Measurements from ENCODE around the gene ITGB3BP.
A peak's percentile ranks its signal among the peaks of the same experiment; 100 is the strongest.
"Not testable (repeated sequence)": the region's sequence is repeated elsewhere in the genome, so short reads cannot be mapped to it uniquely, and the experiment has no call there.

Gene ITGB3BP, protein sequence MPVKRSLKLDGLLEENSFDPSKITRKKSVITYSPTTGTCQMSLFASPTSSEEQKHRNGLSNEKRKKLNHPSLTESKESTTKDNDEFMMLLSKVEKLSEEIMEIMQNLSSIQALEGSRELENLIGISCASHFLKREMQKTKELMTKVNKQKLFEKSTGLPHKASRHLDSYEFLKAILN

DNA sequence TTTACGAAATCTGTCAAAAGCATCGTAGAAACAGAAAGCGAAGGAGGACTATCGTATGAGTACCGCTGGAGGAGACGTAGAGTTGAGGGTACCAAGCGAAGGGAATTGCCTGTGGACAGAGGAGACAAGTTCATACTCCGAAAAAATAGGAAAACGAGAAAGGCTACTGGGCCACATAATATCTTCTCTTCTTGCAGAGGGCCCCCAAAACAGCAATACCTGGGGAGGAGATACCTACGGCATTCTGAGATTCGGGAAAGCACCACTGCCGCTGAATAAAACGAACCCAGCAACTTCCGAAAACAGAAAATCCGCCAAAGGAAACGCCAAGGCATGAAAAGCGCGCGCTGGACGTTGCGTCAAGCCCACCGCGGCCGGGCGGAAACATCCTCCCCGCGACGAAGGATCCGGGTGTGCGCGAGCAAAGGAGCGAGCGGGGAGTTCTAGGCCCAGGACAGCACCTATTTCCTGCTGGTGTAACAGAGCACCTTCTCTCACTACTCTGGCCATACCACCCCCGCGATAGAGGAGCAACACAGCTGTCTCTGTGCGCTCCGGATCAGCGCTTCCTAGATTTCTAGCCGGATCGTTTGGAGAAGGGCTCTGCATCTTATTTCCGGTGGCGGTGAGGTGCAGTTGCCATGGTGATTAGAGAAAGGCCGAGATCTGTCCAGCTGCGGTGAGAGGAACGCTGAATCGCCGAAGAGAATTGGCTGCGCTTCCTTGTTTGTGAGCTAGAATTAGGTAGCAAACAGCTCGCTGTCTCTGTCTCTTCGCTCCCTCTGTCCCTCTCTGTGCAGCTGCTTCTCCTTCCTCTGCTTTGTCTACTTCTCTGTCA, at the start of gene ITGB3BP, which contains the start of gene EFCAB7:
Gene ITGB3BP (minus strand): TSS at position 335 of the 838 bp plus-strand sequence. CDS start 92 bp downstream, at position 243.
Gene EFCAB7 (plus strand): TSS at position 635 of the 838 bp plus-strand sequence. CDS start 2,048 bp downstream, outside the sequence.
- peak; percentile 91 for DNase-seq

DNA sequence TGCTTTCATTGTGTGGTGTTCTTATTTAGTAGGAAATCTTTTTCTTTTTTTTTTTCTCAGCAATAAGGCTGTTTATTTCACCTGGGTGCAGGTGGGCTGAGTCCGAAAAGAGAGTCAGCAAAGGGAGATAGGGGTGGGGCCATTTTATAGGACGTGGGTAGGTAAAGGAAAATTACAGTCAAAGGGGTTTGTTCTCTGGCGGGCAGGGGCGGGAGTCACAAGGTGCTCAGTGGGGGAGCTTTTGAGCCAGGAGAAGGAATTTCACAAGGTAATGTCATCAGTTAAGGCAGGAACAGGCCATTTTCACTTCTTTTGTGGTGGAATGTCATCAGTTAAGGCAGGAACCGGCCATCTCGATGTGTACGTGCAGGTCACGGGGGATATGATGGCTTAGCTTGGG, 49.7 kb upstream of the ITGB3BP start:
- DNase-seq, result not testable (repeated sequence)

DNA sequence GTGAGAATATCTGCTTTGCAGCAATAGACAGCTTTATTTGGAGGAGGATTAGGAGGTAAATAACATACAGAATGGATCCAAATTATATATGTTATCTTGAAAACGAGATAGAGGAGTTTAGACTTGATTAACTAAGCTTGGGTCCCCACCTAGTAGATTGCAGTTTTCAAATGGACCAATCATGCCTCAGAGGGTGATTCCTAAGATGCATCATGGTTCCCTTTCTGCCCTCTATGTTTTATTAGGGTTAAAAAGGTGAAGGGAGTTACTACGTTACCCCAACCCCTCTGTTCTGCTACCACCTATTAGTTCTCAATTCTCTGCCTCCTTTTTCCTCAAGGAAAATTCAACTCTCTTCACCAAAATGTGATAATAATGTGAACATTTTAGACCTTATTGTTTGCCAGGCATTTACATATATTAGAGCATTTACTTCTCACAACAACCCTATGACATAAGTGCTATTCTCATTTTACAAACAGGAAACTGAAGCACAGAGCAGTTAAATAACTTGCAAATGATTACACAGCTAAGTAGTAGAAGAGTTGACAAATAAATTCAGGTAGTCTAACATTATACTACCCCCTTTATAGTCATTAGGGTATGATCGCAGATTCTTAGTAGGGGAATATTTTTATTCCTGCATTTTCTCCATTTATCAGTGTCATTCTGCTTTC, 46.8 kb upstream of the ITGB3BP start:
- DNase-seq, result no peak

DNA sequence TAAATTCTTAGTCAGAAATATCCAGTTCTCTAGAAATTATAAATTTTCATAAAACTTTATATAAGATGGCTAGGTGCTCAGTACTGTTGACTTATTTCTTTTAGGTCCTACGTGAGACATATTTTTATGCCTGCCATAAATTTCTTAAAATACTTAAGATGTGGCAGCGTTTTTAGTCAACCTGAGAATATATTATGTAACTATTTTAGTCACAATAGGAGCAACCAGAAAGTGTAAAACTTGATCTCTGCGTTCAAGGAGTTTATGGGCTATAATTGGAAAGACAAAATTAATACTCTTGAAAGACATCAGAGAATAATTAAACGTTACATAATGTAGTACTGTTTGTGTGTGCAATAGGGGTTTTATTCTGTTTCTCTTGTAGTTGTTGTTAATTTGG, 46.0 kb upstream of the ITGB3BP start:
- DNase-seq, result no peak

DNA sequence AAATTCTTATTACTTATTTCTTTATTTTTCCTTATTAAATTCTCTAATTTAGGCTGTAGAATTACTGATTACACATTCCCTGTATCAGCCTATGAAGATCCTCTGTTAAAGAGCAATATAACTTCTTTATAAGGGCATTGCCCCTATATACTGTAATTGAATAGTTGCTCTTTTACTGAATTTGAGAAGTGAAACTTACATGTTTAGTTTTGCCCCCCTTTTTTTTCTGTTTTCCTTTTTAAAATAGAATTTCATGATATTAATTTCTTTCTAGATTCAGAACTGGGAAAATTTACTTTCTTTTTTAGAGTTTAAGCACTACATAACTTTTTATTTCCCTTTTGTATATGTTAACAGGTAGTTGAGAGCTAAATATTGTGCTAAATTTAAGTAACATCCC, 40.7 kb upstream of the ITGB3BP start:
- DNase-seq, result no peak

DNA sequence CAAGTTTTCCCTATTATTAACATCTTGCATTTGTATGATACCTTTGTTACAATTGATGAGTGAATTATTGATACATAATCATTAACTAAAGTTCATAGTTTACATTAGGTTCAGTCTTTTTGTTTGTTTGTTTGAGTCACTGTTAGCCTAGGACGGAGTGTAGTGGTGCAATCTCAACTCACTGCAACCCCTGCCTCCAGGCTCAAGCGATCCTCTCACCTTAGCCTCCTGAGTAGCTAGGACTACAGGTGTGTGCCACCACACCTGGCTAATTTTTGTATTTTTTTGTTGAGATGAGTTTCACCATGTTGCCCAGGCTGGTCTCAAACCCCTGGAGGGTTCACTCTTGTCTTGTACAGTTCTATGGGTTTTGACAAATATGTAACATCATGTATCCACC, 36.3 kb upstream of the ITGB3BP start:
- DNase-seq, result no peak

DNA sequence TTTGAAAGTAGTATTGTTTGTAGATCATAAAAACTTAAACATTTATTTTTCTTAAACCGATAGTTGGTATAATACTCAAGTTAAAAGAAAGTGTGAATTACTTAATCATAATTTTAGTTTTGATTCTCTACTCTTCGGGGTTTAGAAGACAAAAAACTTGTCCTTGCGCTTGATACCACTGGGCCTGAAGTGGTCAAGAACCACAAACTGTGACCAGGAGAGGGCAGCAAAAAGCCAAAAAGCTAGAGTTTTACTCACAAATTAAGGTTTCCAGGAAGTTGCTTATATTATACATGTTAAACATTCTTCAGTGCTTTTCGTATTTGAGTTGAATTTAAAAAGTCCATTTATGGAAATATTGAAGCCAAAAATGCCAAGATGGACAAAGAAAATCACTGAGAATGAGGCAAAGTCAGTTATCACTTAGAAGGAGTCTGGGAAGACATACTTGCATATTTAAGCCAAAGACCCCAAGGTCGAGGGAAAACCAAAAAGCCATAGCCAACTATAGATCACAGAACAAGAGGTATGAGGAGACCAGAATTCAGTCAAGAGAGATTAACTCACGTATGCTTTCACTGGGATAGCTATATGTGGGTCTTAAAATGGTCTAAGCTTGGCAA, 34.5 kb upstream of the ITGB3BP start:
- DNase-seq, result no peak

DNA sequence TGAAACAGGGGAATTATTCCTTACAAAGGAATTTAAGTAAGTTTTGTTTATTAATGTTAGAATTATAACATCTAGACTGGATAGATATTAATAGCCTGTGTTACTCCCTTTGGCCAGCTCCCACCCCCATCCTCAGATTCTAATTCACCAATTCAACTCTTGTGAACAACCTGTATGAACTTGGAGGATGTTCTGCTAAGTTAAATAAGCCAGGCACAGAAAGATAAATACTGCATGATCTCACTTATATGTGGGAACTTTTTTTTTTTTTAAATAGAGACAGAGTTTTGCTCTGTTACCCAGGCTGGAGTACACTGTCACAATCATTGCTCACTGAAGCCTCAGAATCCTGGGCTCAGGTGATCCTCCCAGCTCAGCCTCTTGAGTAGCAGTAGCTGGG, 32.5 kb upstream of the ITGB3BP start:
- DNase-seq, result no peak

DNA sequence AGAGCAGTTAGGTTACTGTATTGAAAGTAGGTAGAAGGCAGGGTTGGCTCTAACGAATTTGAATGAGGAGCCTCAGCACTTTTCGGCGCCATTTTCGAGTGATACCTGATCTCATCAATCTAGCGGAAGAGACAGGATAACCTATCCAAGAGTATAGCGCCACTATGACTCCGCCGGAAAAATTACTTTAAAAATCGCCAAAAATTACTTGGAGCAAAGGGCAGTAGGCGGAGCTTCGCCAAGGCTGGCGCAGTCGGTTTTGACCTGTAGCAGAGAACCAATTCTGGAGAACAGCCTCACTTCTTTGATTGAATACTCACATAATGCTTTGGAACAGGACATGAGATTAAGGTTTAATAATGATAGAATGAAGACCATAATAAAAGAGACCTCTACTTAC, 25.9 kb upstream of the ITGB3BP start:
- no peak for DNase-seq

DNA sequence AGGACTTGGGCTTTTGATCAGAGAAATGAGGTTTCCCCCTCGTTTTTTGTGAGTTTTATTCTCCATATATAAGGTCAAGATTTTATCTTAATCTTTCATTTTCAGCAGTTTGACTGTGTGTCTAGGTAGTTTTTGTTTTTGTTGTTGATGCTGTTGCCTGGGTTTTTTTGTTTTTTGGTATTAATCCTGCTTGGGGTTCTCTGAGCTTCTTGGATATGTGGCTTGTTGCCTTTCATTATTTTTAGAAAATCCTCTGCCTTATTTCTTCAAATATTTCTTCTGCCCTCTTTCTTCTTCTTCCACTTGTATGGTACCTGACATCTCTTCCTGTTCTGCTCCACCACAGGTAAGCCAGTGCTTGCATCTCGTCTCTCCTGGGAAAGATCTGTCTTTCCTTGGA, 25.3 kb upstream of the ITGB3BP start:
- no peak for DNase-seq

DNA sequence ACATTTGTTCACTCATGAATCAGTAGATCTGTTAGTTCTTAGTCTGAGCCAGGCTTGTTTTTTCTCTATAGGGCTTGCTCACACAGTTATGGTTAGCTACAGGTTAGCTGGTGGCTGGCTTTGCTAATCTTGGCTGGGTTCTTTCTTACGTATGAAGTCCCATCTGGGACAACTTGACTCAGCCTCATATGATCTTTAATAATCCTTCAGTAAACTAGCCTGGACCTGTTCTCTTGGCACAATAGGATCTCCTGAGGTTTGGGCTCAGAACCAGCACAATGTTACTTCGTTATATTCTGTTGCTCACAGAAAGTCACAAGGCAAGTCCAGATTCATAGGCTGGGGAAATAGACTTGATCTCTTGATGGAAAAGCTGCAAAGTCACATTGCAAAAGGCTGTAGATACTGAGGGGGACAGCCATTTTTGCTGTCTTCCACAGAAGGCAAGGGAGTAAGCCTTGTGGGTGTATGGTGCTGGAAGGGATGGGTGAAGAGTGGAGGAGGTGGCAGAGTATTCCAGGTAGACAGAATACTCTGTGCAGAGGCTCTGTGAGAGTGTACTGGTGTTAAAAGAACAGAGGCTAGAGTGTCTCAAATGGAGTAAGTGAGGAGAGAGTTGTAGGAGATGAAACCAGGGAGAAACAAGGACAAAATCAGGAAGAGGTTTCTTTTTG, 24.7 kb upstream of the ITGB3BP start:
- no peak for DNase-seq

DNA sequence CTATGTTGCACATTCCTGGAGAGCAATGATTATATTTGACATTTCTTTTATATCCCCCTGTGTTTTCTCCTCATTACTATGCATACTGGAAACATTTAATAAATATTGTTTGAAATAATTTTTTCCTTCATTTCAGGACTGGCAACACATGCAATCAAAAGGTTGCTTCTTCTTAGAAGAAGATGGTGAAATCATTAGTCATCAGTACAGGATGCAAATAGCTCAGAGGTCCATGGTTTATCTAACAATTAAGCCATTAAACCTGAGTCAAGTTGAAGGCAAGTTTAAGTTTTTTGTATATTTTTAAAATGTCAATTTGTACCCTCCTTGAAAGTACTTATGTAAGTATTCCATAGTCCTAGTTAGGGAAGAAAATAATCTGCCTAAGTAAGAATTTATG, 22.8 kb upstream of the ITGB3BP start:
- DNase-seq, result no peak

DNA sequence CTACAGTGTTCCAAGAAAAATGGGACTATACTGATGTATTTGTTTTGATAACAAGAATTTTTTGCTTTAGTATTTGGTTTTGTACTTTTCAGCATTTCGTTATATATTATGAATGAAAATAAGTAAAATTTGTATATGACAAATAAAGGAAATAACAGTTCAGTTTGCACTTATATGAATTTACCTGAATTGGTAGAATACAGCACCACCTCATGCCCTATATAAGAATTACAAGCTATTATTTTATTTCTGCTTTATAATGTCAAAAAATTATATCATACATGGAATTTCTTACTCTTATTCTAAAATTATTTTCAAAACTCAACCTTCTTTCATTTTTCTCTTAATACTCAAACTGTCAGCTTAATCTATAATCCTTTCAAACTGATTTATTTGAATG, 14.9 kb upstream of the ITGB3BP start:
- no peak for DNase-seq

DNA sequence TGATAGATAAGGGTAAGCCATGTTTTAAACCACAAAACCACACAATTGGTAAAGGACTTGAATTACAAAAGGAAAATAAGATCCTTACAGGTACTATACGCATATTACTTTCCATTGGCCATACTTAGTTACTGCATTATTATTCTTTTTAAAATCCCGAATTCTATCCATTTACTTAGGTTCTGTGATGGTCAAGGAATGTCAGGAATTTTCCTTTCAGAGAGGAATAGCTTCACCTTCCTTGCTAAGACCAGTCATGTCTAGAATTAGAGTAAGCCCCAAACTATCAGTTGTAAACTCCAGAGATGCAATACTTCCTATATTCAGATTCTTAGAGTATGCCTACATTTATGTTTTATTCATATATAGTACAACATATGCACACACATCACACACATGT, 14.0 kb upstream of the ITGB3BP start:
- no peak for DNase-seq

DNA sequence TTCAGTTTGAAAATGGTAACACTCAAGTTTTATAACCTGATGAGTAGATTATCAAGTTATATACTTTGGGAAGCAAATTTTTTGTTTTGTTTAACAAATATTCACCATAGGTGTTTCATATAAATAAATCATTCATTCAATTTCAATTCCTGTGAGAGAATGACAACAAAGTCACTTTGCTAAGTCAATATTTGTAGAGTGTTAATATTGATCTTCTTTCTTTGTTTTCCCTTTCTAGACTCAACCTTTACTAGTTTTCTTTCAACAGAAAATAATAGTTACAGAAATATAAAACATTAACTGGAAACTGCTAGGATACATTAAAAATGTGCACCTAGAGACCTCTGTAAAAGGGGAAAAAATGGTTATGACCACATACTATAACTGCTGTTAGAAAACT, 11.4 kb upstream of the ITGB3BP start:
- no peak for DNase-seq

DNA sequence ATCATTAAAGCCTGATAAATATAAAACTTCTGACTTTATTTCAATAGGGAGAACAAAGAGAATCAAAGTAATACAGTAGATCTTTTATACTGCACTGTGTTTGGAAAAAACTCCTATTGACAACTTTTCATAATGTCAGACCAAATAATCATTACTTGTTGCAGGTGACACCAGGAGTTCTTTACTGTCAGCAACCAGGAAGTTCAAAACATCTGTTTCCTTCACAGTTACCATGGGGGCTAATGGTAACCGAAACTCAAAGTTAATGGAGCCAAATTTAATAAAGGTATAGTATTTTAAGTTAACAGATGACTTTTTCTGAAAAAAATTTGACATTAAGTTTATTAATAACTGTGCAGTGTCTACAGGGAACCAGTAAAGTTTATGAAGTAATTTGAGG, 10.9 kb upstream of the ITGB3BP start:
- no peak for DNase-seq

DNA sequence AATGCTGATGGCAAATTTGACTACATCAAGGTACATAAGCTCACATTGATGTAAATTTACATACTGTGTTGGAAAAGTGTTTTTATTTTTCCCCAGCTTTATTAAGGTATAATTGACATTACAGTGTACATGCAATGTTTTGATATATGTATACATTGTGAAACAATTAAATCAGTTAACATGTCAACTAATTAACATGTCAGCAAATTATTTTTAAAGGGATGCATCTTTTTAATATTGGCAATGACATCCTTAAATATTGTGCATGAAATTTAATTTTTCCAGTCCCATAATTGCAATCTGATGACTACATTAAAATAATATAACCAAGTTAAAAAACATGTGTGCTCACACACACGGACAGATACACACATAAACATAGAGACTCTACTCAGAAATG, 9.7 kb upstream of the ITGB3BP start:
- no peak for DNase-seq

DNA sequence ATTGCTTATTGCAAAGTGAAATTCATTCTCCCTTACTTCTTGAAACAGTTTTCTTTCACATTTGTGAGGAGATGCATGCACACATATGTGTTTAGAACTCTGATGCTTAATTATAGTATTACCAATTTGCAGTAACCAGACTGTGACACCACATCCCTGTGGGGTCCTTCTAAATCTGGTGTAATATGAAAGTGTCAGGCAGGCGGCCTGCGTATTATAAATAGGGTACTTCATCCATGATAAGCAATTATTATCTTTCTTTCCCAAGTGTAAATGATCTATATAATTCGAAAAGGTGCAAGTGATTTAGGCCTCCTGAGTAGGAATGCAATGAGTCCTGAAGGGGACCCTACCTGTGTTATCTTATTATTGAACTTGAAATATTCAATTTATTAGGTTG, 1.2 kb upstream of the ITGB3BP start:
- DNase-seq, result no peak

DNA sequence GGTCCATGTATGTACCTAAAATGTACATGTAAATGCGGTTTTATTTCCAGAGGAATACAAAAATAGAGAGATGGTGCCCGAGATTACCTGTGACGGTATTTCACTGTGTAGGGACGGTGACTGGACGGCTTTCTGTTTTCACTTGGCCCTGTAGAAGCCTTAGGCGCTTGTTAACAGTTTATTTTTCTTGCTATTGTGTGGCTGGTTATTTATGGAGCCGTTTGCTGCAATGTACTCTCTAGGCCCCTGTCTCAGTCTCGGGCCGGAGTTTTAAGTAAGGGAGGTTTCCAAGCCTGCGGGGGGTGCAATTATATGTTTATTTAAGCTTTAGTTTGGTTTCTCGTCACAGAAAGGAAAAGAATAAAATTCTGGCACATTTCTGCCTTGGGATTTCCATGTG, 713 bp upstream of the ITGB3BP start:
- DNase-seq, result no peak

DNA sequence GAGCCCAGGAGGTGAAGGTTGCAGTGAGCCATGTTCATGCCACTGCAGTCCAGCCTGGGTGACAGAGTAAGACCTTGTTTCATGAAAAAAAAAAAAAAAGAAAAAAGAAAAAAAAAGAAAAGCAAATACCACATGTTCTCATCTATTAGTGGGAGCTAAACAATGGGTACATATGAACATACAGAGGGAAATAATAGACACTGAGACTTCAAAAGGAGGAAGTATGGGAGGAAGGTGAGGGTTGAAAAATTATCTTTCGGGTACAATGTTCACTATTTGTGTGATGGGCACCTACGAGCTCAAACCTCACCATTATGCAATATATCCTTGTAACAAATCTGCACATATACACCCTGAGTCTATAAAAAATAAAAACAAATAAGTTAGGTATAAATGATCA, 6.4 kb downstream of the ITGB3BP start:
- DNase-seq, result no peak

DNA sequence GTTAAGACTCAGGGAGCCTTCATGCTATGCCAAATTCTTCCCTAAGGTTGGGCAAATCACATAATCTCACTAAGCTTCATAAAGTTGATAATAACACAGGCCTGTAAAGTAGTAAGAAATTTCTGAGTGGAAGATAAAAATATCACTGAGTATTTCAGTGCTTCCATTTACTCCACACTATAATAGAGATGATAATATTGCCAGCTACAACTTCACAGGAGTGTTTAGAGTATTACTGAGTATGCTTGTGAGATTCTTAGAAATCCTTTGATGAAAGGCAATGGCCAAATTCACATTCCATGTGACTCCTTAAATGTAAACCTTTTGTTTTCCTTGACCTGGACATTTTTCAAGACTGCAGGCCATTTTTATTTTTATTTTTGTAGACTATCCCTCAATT, 10.4 kb downstream of the ITGB3BP start:
- no peak for DNase-seq

DNA sequence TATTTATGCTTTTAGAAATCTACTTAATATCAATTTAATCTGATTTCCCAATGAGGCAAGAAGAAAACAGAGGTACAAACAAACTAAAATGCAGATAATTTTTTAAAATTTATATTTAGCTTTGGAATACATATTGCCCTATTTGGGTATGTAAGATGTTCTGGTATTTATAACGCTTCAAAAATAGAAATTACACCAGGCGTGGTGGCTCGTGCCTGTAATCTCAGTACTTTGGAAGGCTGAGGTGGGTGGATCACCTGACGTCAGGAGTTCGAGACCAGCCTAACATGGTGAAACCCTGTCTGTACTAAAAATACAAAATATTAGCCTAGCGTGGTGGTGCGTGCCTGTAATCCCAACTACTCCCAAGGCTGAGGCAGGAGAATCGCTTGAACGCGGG, 13.3 kb downstream of the ITGB3BP start:
- DNase-seq, result no peak

DNA sequence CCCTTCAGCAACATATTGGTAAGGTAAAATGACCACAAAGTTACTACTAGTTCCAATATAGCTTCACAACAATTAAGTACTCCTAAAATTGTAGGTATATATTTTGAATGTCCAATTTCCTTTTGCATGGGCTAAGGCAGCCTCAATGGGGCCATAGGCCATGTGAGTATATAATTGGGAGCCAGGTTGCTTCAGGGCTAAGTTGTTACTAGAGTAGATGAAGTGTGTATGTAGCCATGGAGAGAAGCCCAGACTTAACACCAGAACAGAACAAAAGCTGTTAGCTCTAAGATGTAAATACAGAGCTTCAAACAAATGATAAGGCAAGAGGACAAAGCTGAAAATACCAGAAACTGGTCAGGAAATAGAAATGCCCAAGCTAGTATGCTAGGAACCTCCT, 16.2 kb downstream of the ITGB3BP start:
- DNase-seq, result no peak
